DMS153 (cell line): Measurements from ENCODE around the gene BCKDHB.
"Not testable (repeated sequence)": the region's sequence is repeated elsewhere in the genome, so short reads cannot be mapped to it uniquely, and the experiment has no call there.

ENCODE experiments used
- DNase-seq: peaks from one replicate; lab custom pipeline; 2025; lab: John Stamatoyannopoulos, UW

Gene BCKDHB

GRCh38 chr6:80106418-80107235, at the start of gene BCKDHB:
TSS of gene BCKDHB (plus strand) at chr6:80106671. CDS start at chr6:80106694, 23 bp downstream.
- DNase-seq = peak; percentile 100

- no peak for DNase-seq
These were observed 45.7 kb upstream of the BCKDHB start for GRCh38 chr6:80060774-80061173.

- not testable (repeated sequence) for DNase-seq
These were observed 38.3 kb upstream of the BCKDHB start for GRCh38 chr6:80068146-80068545.

GRCh38 chr6:80070431-80070830, 36.0 kb upstream of the BCKDHB start:
- not testable (repeated sequence) for DNase-seq

- DNase-seq = no peak
These were observed 29.4 kb upstream of the BCKDHB start for GRCh38 chr6:80077067-80077466.

GRCh38 chr6:80088637-80089036, 17.8 kb upstream of the BCKDHB start:
- DNase-seq = no peak

- DNase-seq = no peak
These were observed 15.0 kb upstream of the BCKDHB start for GRCh38 chr6:80091506-80091905.

- no peak for DNase-seq
These were observed 12.5 kb upstream of the BCKDHB start for GRCh38 chr6:80094017-80094416.

GRCh38 chr6:80095600-80095999, 10.9 kb upstream of the BCKDHB start:
- DNase-seq = no peak

GRCh38 chr6:80098392-80098791, 8.1 kb upstream of the BCKDHB start:
- no peak for DNase-seq

- DNase-seq = no peak
These were observed 2.0 kb upstream of the BCKDHB start for GRCh38 chr6:80104520-80104919.

GRCh38 chr6:80105972-80106417, 476 bp upstream of the BCKDHB start:
- no peak for DNase-seq

GRCh38 chr6:80122576-80122975, 16.1 kb downstream of the BCKDHB start:
- not testable (repeated sequence) for DNase-seq

GRCh38 chr6:80126657-80127345, 20.3 kb downstream of the BCKDHB start:
- no peak for DNase-seq

- no peak for DNase-seq
These were observed 23.0 kb downstream of the BCKDHB start for GRCh38 chr6:80129485-80129884.

- peak; percentile 63 for DNase-seq
These were observed 26.5 kb downstream of the BCKDHB start for GRCh38 chr6:80133020-80133419.

- no peak for DNase-seq
These were observed 27.6 kb downstream of the BCKDHB start for GRCh38 chr6:80134065-80134464.

GRCh38 chr6:80142586-80142985, 36.1 kb downstream of the BCKDHB start:
- no peak for DNase-seq

- DNase-seq = peak; percentile 46
These were observed 37.0 kb downstream of the BCKDHB start for GRCh38 chr6:80143419-80143937.

GRCh38 chr6:80144753-80145315, 38.4 kb downstream of the BCKDHB start:
- no peak for DNase-seq

GRCh38 chr6:80145509-80145908, 39.0 kb downstream of the BCKDHB start:
- DNase-seq = no peak

GRCh38 chr6:80145921-80146320, 39.5 kb downstream of the BCKDHB start:
- no peak for DNase-seq

GRCh38 chr6:80148220-80148619, 41.7 kb downstream of the BCKDHB start:
- no peak for DNase-seq
